Measurements from ENCODE around the gene SP100. TPM values are rescaled to one million over a fixed set of nuclear protein-coding genes. Genes with fewer than 3 reads are reported as not detected.

Gene SP100
- total and polyA plus RNA-seq, 2 of the 8 experiments (the other 6 are each of a cell fraction or from before 2014, with no cell fraction given), result 0.06 to 1.1 TPM

GRCh38 chr2:230400041-230400440 lies 16.0 kb upstream of the SP100 start:
- Histone ChIP-seq H4K91ac (replicated peaks; ENCODE audit: insufficient read length, low read length) (no peak overlapping the region), H3K23me2 (ENCODE audit: low read depth, low read length) (no peaks in the 10 kb centered on the region), H4K20me1 (replicated peaks in 1 of 2; ENCODE audit: control insufficient read depth in 1 of 2, insufficient read depth in 2 of 2, low read length in 2 of 2) (no peaks in the 10 kb centered on the region), H3K4ac (replicated peaks; ENCODE audit: insufficient read length, low read depth, low read length) (no peak overlapping the region), H3K9ac (replicated peaks in 1 of 4; ENCODE audit: extremely low read depth in 1 of 4, low read depth in 3 of 4, low read length in 3 of 4) (no peak overlapping the region), H3K14ac (ENCODE audit: insufficient read length) (no peak overlapping the region), H2BK15ac (ENCODE audit: low read length) (no peak overlapping the region), H3K79me2 (ENCODE audit: control insufficient read depth in 1 of 2, insufficient read depth in 2 of 2, low read length in 2 of 2) (no peaks in the 10 kb centered on the region), H3K4me1 (replicated peaks in 1 of 4; ENCODE audit: control insufficient read depth in 3 of 4, insufficient read depth in 4 of 4, low read length in 3 of 4) (no peaks in the 10 kb centered on the region), H3K27me3 (replicated peaks in 1 of 4; ENCODE audit: control insufficient read depth in 3 of 4, extremely low read depth in 1 of 4, insufficient read depth in 3 of 4, low read length in 3 of 4) (no peaks in the 10 kb centered on the region), H3K27ac (ENCODE audit: low read depth, low read length) (no peak overlapping the region), H2BK120ac (replicated peaks; ENCODE audit: low read depth, low read length) (no peak overlapping the region), H2AK5ac (ENCODE audit: low read depth, low read length) (no peak overlapping the region), H3K56ac (replicated peaks; ENCODE audit: insufficient read length, low read depth, low read length) (no peak overlapping the region), H2BK12ac (ENCODE audit: low read depth, low read length) (no peak overlapping the region), H3K4me2 (ENCODE audit: insufficient read depth in 1 of 2, low read depth in 2 of 2, low read length in 2 of 2) (no peak overlapping the region), H3K23ac (ENCODE audit: insufficient read length) (no peak overlapping the region), H2AFZ (ENCODE audit: low read length) (no peak overlapping the region), H4K8ac (ENCODE audit: extremely low read depth, insufficient read depth, low read length) (no peak overlapping the region), H2BK20ac (ENCODE audit: low read length) (no peak overlapping the region), H3K36me3 (ENCODE audit: control insufficient read depth in 2 of 4, insufficient read depth in 4 of 4, low read length in 3 of 4) (no peaks in the 10 kb centered on the region), H3K79me1 (ENCODE audit: low read depth, low read length) (no peaks in the 10 kb centered on the region), H3K18ac (ENCODE audit: extremely low read depth, low read length) (no peak overlapping the region), H4K5ac (ENCODE audit: insufficient read length, low read depth, low read length) (no peak overlapping the region), H3K9me3 (ENCODE audit: insufficient read depth in 2 of 2, low read depth in 1 of 2, low read length in 1 of 2) (no peaks in the 10 kb centered on the region), H3K4me3 (ENCODE audit: extremely low read depth in 1 of 4, insufficient read depth in 2 of 4, low read depth in 3 of 4, low read length in 4 of 4) (no peak overlapping the region), H2BK5ac (ENCODE audit: low read depth, low read length) (no peak overlapping the region)
- DNase-seq (ENCODE audit: low read depth in 1 of 2, low spot score in 2 of 2), result no peak
- CTCF ChIA-PET (ENCODE audit: partially characterized antibody), result no interaction called here
- 92% methylated on average over 7 of the region's 7 CpGs; no CpG with 5 or more reads in 1 of the 2 experiments for WGBS, 2 experiments (ENCODE audit: extremely low coverage in 1 of 2, insufficient coverage in 1 of 2, insufficient read length in 1 of 2, insufficient replicate concordance in 2 of 2, low coverage in 1 of 2, low lambda C conversion rate in 2 of 2, missing lambda C conversion rate in 1 of 2)
- TF ChIP-seq CREB1 (IDR thresholded peaks at IDR 0.05), result no peak
- no peak for TF ChIP-seq EZH2 (IDR thresholded peaks at IDR 0.05; ENCODE audit: low read depth, low read length, severe bottlenecking)
- no peak for TF ChIP-seq CTCF (IDR thresholded peaks at IDR 0.05; ENCODE audit: control extremely low read depth in 1 of 3, insufficient read depth in 1 of 3, low read depth in 1 of 3, low read length in 3 of 3)
- no peak for FAIRE-seq
- POLR2A ChIA-PET (ENCODE audit: partially characterized antibody), result no interaction called here
